K562 (cell line): ENCODE results near the gene ZNF330. TPM values are rescaled to one million over a fixed set of nuclear protein-coding genes. Genes with fewer than 3 reads are reported as not detected.

Experiments used
- ATAC-seq: fragments of 200-7000 bp; cut with Tn5 transposase; 3 replicates; pipeline ENCODE4 v1.9.1; 2020; ENCODE audit warnings: moderate library complexity
- BruUV-seq: library from RNA; stranded (reverse); fragments of 400-500 nt; replicated peaks from 2 replicates; lab custom pipeline; 2021; lab: Mats Ljungman, UMichigan
- CTCF ChIA-PET: fragments of 300-600 bp; formaldehyde crosslinking; extraction: SDS; loops from one replicate; lab custom pipeline; 2021; ENCODE audit warnings: low intra/inter-chr PET ratio; lab: Yijun Ruan, JAX
- POLR2A ChIA-PET: fragments of 300-600, 350-650 bp; sonication (Branson Sonifier 250); formaldehyde crosslinking; extraction: SDS; loops from one replicate; lab custom pipeline; 2021; ENCODE audit warnings: antibody characterized with exemption, inconsistent platforms; lab: Yijun Ruan, JAX
- DNase-seq, 4 experiments: peaks; one replicate each; pipeline versions ENCODE4 v3.0.0 to v3.0.0-alpha.2; 2011 to 2018; ENCODE audit warnings: low spot score in 3 of 4, mixed read lengths in 3 of 4; ENCODE audit errors: extremely low read depth in 1 of 4
- FAIRE-seq: peaks from 2 replicates; lab custom pipeline; 2011; peaks lifted over from hg19 to GRCh38; lab: Jason Lieb, UNC
- H2AFZ ChIP-seq: 2 replicates; pipeline ENCODE4 v1.6.0; 2011; ENCODE audit warnings: low read depth, low read length, control low read depth, inconsistent platforms
- H3K27ac ChIP-seq: fragments of 200-600 bp; 3 replicates; pipeline ENCODE4 v1.8.0; 2011; ENCODE audit warnings: low read depth, mild to moderate bottlenecking, control low read depth, inconsistent platforms, low read length, moderate library complexity, mixed read lengths; ENCODE audit errors: extremely low read depth
- H3K27me3 ChIP-seq, 2 experiments: fragments of 300-600 bp in 1 of 2; 2 replicates in 1 of 2; 3 replicates in 1 of 2; pipeline versions ENCODE4 v1.6.0 to v1.8.0; 2011; ENCODE audit warnings: inconsistent platforms in 2 of 2, low read length in 2 of 2, mild to moderate bottlenecking in 1 of 2, mixed read lengths in 1 of 2, moderate library complexity in 1 of 2; ENCODE audit not compliant: control insufficient read depth in 2 of 2, insufficient read depth in 2 of 2
- H3K36me3 ChIP-seq: fragments of 300-600 bp; 3 replicates; pipeline ENCODE4 v1.8.0; 2011; ENCODE audit warnings: mild to moderate bottlenecking, low read length, inconsistent platforms; ENCODE audit not compliant: control insufficient read depth, insufficient read depth
- H3K4me1 ChIP-seq, 2 experiments: fragments of 200-600 bp in 1 of 2; replicated peaks in 1 of 2; 2 replicates in 1 of 2; 3 replicates in 1 of 2; pipeline versions ENCODE4 v1.5.1 to v1.8.0; 2011; ENCODE audit warnings: inconsistent platforms in 2 of 2, low read length in 2 of 2, mild to moderate bottlenecking in 1 of 2, mixed read lengths in 1 of 2, moderate library complexity in 1 of 2; ENCODE audit not compliant: control insufficient read depth in 2 of 2, insufficient read depth in 2 of 2
- H3K4me2 ChIP-seq: 2 replicates; pipeline ENCODE4 v1.6.1; 2011; ENCODE audit warnings: low read length, control low read depth, inconsistent platforms, mixed read lengths; ENCODE audit not compliant: insufficient read depth
- H3K4me3 ChIP-seq: fragments of 200-600 bp; sonication (generic), shearing (Covaris generic); 2 replicates; pipeline ENCODE4 v1.5.1; 2016; ENCODE audit warnings: control low read depth, inconsistent platforms
- H3K79me2 ChIP-seq: fragments of 200-600 bp; 3 replicates; pipeline ENCODE4 v1.8.0; 2011; ENCODE audit warnings: low read length, inconsistent platforms; ENCODE audit not compliant: control insufficient read depth, insufficient read depth
- H3K9ac ChIP-seq, 2 experiments: 2 replicates each; pipeline versions ENCODE4 v1.6.0 to v1.6.1; 2011; ENCODE audit warnings: low read depth in 2 of 2, low read length in 2 of 2, control low read depth in 1 of 2, inconsistent platforms in 1 of 2, mild to moderate bottlenecking in 1 of 2, mixed read lengths in 1 of 2; ENCODE audit not compliant: insufficient read depth in 1 of 2
- H3K9me1 ChIP-seq: one replicate; pipeline ENCODE4 v1.6.0; 2011; ENCODE audit warnings: inconsistent platforms, mild to moderate bottlenecking, low read length, moderate library complexity; ENCODE audit not compliant: control insufficient read depth, insufficient read depth
- H3K9me3 ChIP-seq: replicated peaks from 2 replicates; pipeline ENCODE4 v1.5.1; 2011; ENCODE audit warnings: low read depth, low read length, inconsistent platforms; ENCODE audit not compliant: control insufficient read depth, insufficient read depth
- H4K20me1 ChIP-seq: replicated peaks from 2 replicates; pipeline ENCODE4 v1.6.1; 2011; ENCODE audit warnings: low read length, inconsistent platforms, mixed read lengths; ENCODE audit not compliant: control insufficient read depth, insufficient read depth
- GTF2F1 ChIP-seq: IDR thresholded peaks from 2 replicates; pipeline ENCODE4 v1.6.1; 2011; ENCODE audit warnings: low read depth, low read length, improper control_type of control experiment
- MAFK ChIP-seq: IDR thresholded peaks from 2 replicates; pipeline ENCODE4 v1.6.1; 2011; ENCODE audit warnings: low read length, improper control_type of control experiment
- TAF15 ChIP-seq: fragments of 200-400 bp; formaldehyde crosslinking; IDR thresholded peaks from 2 replicates; pipeline ENCODE4 v1.6.1; 2017; ENCODE audit warnings: mild to moderate bottlenecking, low read depth, low read length, moderate library complexity
- WGBS: fragments of 100-300 bp; shearing (Covaris generic); methylation state at CpG from one replicate; pipeline ENCODE4 v1.1.6; 2016; ENCODE audit warnings: low coverage, mixed read lengths; ENCODE audit not compliant: insufficient coverage; ENCODE audit errors: missing lambda C conversion rate; 5-methylcytosine and 5-hydroxymethylcytosine counted together
- in situ Hi-C: fragments of 300-500 bp; cut with MboI; formaldehyde crosslinking; loops from 4 replicates; pipeline ENCODE4 v1.15.0; 2018; ENCODE audit warnings: inconsistent platforms, mixed read lengths
- intact Hi-C: fragments of 100-400 bp; cut with micrococcal nuclease; formaldehyde crosslinking; loops from 2 replicates; pipeline ENCODE4 v1.14.2; 2022
- polyA plus RNA-seq, 8 experiments: library from polyadenylated mRNA; depleted of rRNA in 4 of 8; stranded (reverse) in 5 of 8; unstranded in 3 of 8; fragments of >200 nt; fragmentation: Nextera tagmentation in 2 of 8; fragmentation: Illumina TruSeq in 1 of 8; extraction: Ambion mirVana in 2 of 8; extraction: Trizol in 1 of 8; gene quantifications; 2 replicates each; pipeline versions ENCODE4 v1.2.1 to v1.2.3, GENCODE V29; 2011 to 2014; ENCODE audit warnings: inconsistent platforms in 1 of 8, missing spikeins in 1 of 8
- total RNA-seq, 7 experiments: library from RNA; depleted of rRNA in 6 of 7; stranded (reverse); fragments of >200 nt in 6 of 7; fragmentation: Illumina TruSeq in 2 of 7; extraction: Trizol in 2 of 7; gene quantifications; 2 replicates each; pipeline versions ENCODE4 v1.2.1 to v1.2.3, GENCODE V29; 2011 to 2021; ENCODE audit warnings: low replicate concordance in 1 of 7
- TF ChIP-seq, protein P1 (sequence below): fragments of 150-350 bp; IDR thresholded peaks from 2 replicates; pipeline ENCODE4 v1.6.1; 2014; ENCODE audit warnings: low read depth, mild to moderate bottlenecking, low read length, borderline replicate concordance

ZNF330 gene
- total and polyA plus RNA-seq, 9 of the 15 experiments (the other 6 are each of a cell fraction or from before 2014, with no cell fraction given), result 70.0 to 115 (median 92.0) TPM

DNA sequence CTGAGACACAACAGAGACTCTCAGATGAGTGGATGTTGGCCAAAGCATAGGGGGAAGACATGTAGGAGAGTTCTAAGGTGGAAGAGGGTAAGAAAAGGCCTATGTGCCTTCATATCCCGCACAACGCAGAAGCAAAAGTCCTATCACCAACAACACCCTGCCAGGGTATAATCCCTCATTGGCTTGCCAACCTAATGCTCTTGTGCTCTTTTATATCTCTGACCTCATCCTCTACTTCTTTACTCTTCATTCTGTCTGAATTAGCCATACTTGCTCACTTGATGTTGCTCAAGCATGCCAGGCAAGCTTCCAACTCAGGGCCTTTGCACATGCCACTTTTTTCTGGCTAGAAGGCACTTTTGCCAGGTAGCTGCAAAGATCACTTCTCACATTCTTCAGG, 28.1 kb upstream of the ZNF330 start:
- Histone ChIP-seq H3K27me3 (no peaks in the 10 kb centered on the region), H3K79me2 (no peaks in the 10 kb centered on the region), H4K20me1 (no peaks in the 10 kb centered on the region), H3K36me3 (no peaks in the 10 kb centered on the region), H3K9ac (no peak overlapping the region), H3K4me1 (no peaks in the 10 kb centered on the region), H3K9me1 (no peaks in the 10 kb centered on the region), H3K4me2 (no peak overlapping the region), H2AFZ (no peak overlapping the region), H3K27ac (no peak overlapping the region), H3K9me3 (no peaks in the 10 kb centered on the region), H3K4me3 (no peak overlapping the region)
- CTCF ChIA-PET, result no interaction called here
- no TSS peak for BruUV-seq
- WGBS, result 0% methylated on average over 2 of the region's 2 CpGs
- POLR2A ChIA-PET, result no interaction called here
- intact Hi-C loops (no loop called here), in situ Hi-C loops (no loop called here)
- TF ChIP-seq, protein P1, sequence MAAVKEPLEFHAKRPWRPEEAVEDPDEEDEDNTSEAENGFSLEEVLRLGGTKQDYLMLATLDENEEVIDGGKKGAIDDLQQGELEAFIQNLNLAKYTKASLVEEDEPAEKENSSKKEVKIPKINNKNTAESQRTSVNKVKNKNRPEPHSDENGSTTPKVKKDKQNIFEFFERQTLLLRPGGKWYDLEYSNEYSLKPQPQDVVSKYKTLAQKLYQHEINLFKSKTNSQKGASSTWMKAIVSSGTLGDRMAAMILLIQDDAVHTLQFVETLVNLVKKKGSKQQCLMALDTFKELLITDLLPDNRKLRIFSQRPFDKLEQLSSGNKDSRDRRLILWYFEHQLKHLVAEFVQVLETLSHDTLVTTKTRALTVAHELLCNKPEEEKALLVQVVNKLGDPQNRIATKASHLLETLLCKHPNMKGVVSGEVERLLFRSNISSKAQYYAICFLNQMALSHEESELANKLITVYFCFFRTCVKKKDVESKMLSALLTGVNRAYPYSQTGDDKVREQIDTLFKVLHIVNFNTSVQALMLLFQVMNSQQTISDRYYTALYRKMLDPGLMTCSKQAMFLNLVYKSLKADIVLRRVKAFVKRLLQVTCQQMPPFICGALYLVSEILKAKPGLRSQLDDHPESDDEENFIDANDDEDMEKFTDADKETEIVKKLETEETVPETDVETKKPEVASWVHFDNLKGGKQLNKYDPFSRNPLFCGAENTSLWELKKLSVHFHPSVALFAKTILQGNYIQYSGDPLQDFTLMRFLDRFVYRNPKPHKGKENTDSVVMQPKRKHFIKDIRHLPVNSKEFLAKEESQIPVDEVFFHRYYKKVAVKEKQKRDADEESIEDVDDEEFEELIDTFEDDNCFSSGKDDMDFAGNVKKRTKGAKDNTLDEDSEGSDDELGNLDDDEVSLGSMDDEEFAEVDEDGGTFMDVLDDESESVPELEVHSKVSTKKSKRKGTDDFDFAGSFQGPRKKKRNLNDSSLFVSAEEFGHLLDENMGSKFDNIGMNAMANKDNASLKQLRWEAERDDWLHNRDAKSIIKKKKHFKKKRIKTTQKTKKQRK, result no peak
- no peak for FAIRE-seq
- no peak for ATAC-seq
- no peak for DNase-seq

DNA sequence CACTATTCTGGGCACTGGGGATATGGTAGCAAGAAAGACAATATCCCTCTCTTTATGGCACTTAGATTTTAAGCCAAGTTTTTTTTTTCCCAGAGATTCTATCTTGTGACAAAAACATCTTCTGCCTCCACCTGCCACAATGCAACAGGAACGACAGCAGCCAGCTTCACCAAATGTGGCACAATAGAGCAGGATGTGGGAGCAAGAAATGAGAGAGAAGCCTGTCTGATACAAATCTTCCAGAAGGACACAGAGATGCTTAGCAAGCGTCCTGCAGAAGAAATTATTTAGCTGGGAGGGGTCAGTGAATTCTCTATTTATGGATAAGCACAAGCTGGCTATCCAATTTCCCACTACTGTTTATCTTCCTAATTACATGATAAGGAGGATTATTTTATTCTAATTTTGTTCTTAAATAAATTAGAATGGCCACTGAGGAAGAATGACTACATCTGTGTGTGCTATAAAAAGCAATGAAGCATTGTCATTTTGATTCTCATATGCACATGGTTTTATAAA, 27.1 kb upstream of the ZNF330 start:
- ChIA-PET CTCF (no interaction called here), POLR2A (no interaction called here)
- DNase-seq (no peak), FAIRE-seq (no peak), ATAC-seq (no peak)
- Histone ChIP-seq H3K27me3 (no peaks in the 10 kb centered on the region), H2AFZ (no peak overlapping the region), H3K27ac (no peak overlapping the region), H4K20me1 (no peaks in the 10 kb centered on the region), H3K4me3 (no peak overlapping the region), H3K4me1 (no peaks in the 10 kb centered on the region), H3K9me3 (no peaks in the 10 kb centered on the region), H3K9me1 (no peaks in the 10 kb centered on the region), H3K79me2 (no peaks in the 10 kb centered on the region), H3K9ac (no peak overlapping the region), H3K4me2 (no peak overlapping the region), H3K36me3 (no peaks in the 10 kb centered on the region)
- 0% methylated on average over 2 of the region's 2 CpGs for WGBS
- intact Hi-C loops, result no loop called here
- BruUV-seq, result no TSS peak
- in situ Hi-C loops, result no loop called here
- no peak for TF ChIP-seq TAF15
- TF ChIP-seq GTF2F1, result no peak
- no peak for TF ChIP-seq MAFK
